HEK293 (cell line): ENCODE results near the gene ARHGAP26.

ENCODE experiments used
- ZFP37 ChIP-seq: fragments of 450-650 bp; formaldehyde crosslinking; IDR thresholded peaks from 2 replicates; pipeline ENCODE4 v1.5.1; 2016; ENCODE audit warnings: missing biosample characterization, missing genetic modification characterization
- ZNF707 ChIP-seq: fragments of 450-650 bp; formaldehyde crosslinking; IDR thresholded peaks from 2 replicates; pipeline ENCODE4 v1.5.1; 2016; ENCODE audit warnings: missing biosample characterization, missing genetic modification characterization
- TF ChIP-seq, protein P1 (sequence below): fragments of 450-650 bp; formaldehyde crosslinking; IDR thresholded peaks from 2 replicates; pipeline ENCODE4 v1.5.1; 2016; ENCODE audit warnings: missing biosample characterization, missing genetic modification characterization
- TF ChIP-seq, protein P2 (sequence below): sonication (generic); formaldehyde crosslinking; IDR thresholded peaks from 2 replicates; pipeline ENCODE4 v1.8.1; 2022; ENCODE audit warnings: mild to moderate bottlenecking, moderate library complexity, missing genetic modification reagents

DNA sequence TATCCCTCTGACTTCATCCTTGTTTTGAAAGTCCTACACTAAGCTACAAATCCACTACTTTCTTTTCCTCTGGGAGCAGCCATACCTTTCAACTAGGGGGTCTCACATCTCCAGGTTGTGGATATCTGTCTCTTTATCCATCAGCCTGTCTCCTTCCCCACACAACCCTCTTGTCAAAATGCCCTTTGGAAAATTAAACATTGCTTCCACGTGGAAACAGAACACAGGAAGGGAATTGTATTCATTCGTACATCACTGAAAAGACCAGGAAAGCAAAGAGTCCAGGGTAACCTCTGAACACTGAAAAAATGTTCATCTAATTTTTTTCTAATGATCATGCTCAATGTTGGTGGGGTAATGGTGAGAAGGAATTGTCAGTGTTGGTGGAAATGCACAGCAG lies 429.7 kb downstream of the ARHGAP26 start:
- no peak for TF ChIP-seq ZFP37
- TF ChIP-seq, protein P1, sequence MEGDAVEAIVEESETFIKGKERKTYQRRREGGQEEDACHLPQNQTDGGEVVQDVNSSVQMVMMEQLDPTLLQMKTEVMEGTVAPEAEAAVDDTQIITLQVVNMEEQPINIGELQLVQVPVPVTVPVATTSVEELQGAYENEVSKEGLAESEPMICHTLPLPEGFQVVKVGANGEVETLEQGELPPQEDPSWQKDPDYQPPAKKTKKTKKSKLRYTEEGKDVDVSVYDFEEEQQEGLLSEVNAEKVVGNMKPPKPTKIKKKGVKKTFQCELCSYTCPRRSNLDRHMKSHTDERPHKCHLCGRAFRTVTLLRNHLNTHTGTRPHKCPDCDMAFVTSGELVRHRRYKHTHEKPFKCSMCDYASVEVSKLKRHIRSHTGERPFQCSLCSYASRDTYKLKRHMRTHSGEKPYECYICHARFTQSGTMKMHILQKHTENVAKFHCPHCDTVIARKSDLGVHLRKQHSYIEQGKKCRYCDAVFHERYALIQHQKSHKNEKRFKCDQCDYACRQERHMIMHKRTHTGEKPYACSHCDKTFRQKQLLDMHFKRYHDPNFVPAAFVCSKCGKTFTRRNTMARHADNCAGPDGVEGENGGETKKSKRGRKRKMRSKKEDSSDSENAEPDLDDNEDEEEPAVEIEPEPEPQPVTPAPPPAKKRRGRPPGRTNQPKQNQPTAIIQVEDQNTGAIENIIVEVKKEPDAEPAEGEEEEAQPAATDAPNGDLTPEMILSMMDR (tag by site-specific recombination) = no peak
- TF ChIP-seq, protein P2, sequence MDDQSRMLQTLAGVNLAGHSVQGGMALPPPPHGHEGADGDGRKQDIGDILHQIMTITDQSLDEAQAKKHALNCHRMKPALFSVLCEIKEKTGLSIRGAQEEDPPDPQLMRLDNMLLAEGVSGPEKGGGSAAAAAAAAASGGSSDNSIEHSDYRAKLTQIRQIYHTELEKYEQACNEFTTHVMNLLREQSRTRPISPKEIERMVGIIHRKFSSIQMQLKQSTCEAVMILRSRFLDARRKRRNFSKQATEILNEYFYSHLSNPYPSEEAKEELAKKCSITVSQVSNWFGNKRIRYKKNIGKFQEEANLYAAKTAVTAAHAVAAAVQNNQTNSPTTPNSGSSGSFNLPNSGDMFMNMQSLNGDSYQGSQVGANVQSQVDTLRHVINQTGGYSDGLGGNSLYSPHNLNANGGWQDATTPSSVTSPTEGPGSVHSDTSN (CRISPR knock-in tag) = no peak
- TF ChIP-seq ZNF707 (tag by site-specific recombination) = no peak
